B cell (primary cell): ENCODE results near the gene THSD7B. TPM values are rescaled to one million over a fixed set of nuclear protein-coding genes. Genes with fewer than 3 reads are reported as not detected.
"Not testable (repeated sequence)": the region's sequence is repeated elsewhere in the genome, so short reads cannot be mapped to it uniquely, and the experiment has no call there.

Experiments used
- ATAC-seq: fragments of 200-7000 bp; cut with Tn5 transposase; one replicate; pipeline ENCODE4 v1.10.0; 2021; ENCODE audit warnings: low read depth, mild to moderate bottlenecking, moderate number of reproducible peaks, moderate library complexity
- CTCF ChIA-PET: fragments of 350-600 bp; sonication (Branson Sonifier 250); formaldehyde crosslinking; loops from one replicate; lab custom pipeline; 2021; ENCODE audit warnings: antibody characterized with exemption, inconsistent platforms; lab: Charles Lee
- POLR2A ChIA-PET: fragments of 350-600 bp; sonication (Branson Sonifier 250); formaldehyde crosslinking; loops from one replicate; lab custom pipeline; 2021; ENCODE audit warnings: antibody characterized with exemption; lab: Charles Lee
- DNase-seq: peaks from one replicate; pipeline ENCODE4 v3.0.0; 2013
- H2AFZ ChIP-seq: 2 replicates; pipeline ENCODE4 v1.6.1; 2012; ENCODE audit warnings: mild to moderate bottlenecking, low read depth, low read length; ENCODE audit not compliant: insufficient read depth, poor library complexity, severe bottlenecking
- H3K27ac ChIP-seq, 2 donors: 1 replicate in 1 of 2; 2 replicates in 1 of 2; pipeline ENCODE4 v1.5.1; 2012 to 2013; ENCODE audit warnings: low read length in 2 of 2, mild to moderate bottlenecking in 2 of 2, moderate library complexity in 1 of 2
- H3K27me3 ChIP-seq, 4 experiments: fragments of 200-600 bp in 1 of 4; sonication (generic) in 1 of 4; replicated peaks in 1 of 4; 1 replicate in 2 of 4; 2 replicates in 2 of 4; pipeline versions ENCODE4 v1.6.1 to v1.7.0; 2013 to 2016; ENCODE audit warnings: low read length in 3 of 4, mild to moderate bottlenecking in 2 of 4, mixed read lengths in 1 of 4, moderate library complexity in 1 of 4; ENCODE audit not compliant: insufficient read depth in 4 of 4, control insufficient read depth in 3 of 4; ENCODE audit errors: control extremely low read depth in 1 of 4
- H3K36me3 ChIP-seq, 2 experiments: replicated peaks in 1 of 2; 1 replicate in 1 of 2; 2 replicates in 1 of 2; pipeline versions ENCODE4 v1.6.1 to v1.7.1; 2013; ENCODE audit warnings: low read length in 1 of 2; ENCODE audit not compliant: insufficient read depth in 2 of 2, control insufficient read depth in 1 of 2; ENCODE audit errors: control extremely low read depth in 1 of 2, extremely low read depth in 1 of 2
- H3K4me1 ChIP-seq, 2 donors: fragments of 200-600 bp in 1 of 2; sonication (generic) in 1 of 2; 1 replicate in 1 of 2; 2 replicates in 1 of 2; pipeline versions ENCODE4 v1.5.1 to v1.6.1; 2013 to 2017; ENCODE audit warnings: low read length in 2 of 2; ENCODE audit not compliant: control insufficient read depth in 2 of 2, insufficient read depth in 2 of 2
- H3K4me2 ChIP-seq: replicated peaks from 2 replicates; pipeline ENCODE3; 2012; ENCODE audit warnings: mild to moderate bottlenecking, low read depth, low read length; ENCODE audit not compliant: poor library complexity, severe bottlenecking
- H3K4me3 ChIP-seq, 5 experiments: fragments of 200-600 bp in 1 of 5; sonication (generic) in 1 of 5; 1 replicate in 3 of 5; 2 replicates in 2 of 5; pipeline versions ENCODE4 v1.5.1 to v1.7.0; 2011 to 2016; ENCODE audit warnings: low read length in 4 of 5, mild to moderate bottlenecking in 4 of 5, low read depth in 2 of 5, control low read depth in 1 of 5, moderate library complexity in 1 of 5; ENCODE audit not compliant: insufficient read depth in 1 of 5; ENCODE audit errors: control extremely low read depth in 1 of 5, extremely low read depth in 1 of 5
- H3K79me2 ChIP-seq: fragments of 200-600 bp; sonication (generic); one replicate; pipeline ENCODE4 v1.6.0; 2016; ENCODE audit warnings: low read length; ENCODE audit not compliant: control insufficient read depth, insufficient read depth
- H3K9ac ChIP-seq: fragments of 200-600 bp; sonication (generic); 2 replicates; pipeline ENCODE4 v1.6.1; 2017; ENCODE audit warnings: mild to moderate bottlenecking, low read length, moderate library complexity
- H3K9me3 ChIP-seq, 3 donors: one replicate each; pipeline versions ENCODE4 v1.6.1 to v1.7.1; 2013; ENCODE audit warnings: low read length in 2 of 3; ENCODE audit not compliant: control insufficient read depth in 2 of 3, insufficient read depth in 1 of 3; ENCODE audit errors: control extremely low read depth in 1 of 3
- H4K20me1 ChIP-seq: 2 replicates; pipeline ENCODE4 v1.6.0; 2012; ENCODE audit warnings: mild to moderate bottlenecking, low read length; ENCODE audit not compliant: insufficient read depth, control insufficient read depth, poor library complexity, severe bottlenecking
- H3K27ac Mint-ChIP-seq: one replicate; pipeline ENCODE4 v1.8.0; 2021; ENCODE audit warnings: mixed read lengths
- H3K27me3 Mint-ChIP-seq: one replicate; pipeline ENCODE4 v1.8.0; 2021; ENCODE audit warnings: mixed read lengths
- H3K4me1 Mint-ChIP-seq: one replicate; pipeline ENCODE4 v1.8.0; 2021; ENCODE audit warnings: mixed read lengths
- H3K4me3 Mint-ChIP-seq: one replicate; pipeline ENCODE4 v1.8.0; 2021; ENCODE audit warnings: mixed read lengths
- H3K9me3 Mint-ChIP-seq: one replicate; pipeline ENCODE4 v1.8.0; 2022; ENCODE audit warnings: mixed read lengths; ENCODE audit not compliant: insufficient read depth
- CTCF ChIP-seq: fragments of 200-600 bp; IDR thresholded peaks from one replicate; pipeline ENCODE4 v1.8.0; 2022; ENCODE audit warnings: antibody characterized with exemption, mild to moderate bottlenecking
- EZH2 ChIP-seq: IDR thresholded peaks from 2 replicates; pipeline ENCODE4 v1.6.1; 2012; ENCODE audit warnings: borderline replicate concordance, low read depth, mild to moderate bottlenecking, moderate library complexity, low read length; ENCODE audit not compliant: insufficient read depth, poor library complexity, severe bottlenecking
- WGBS: methylation state at CpG from one replicate; pipeline ENCODE4 v1.1.5; 2013; ENCODE audit warnings: missing lambda C conversion rate; ENCODE audit not compliant: insufficient coverage; 5-methylcytosine and 5-hydroxymethylcytosine counted together
- intact Hi-C: fragments of 100-400 bp; cut with micrococcal nuclease; formaldehyde crosslinking; loops from one replicate; pipeline ENCODE4 v1.10.0; 2022
- polyA plus RNA-seq: library from polyadenylated mRNA; depleted of rRNA; stranded (reverse); fragments of >200 nt; gene quantifications from 2 replicates; pipeline ENCODE4 v1.2.3, GENCODE V29; 2012
- total RNA-seq, 2 donors: library from RNA; stranded (reverse); fragments of 120-200 nt in 1 of 2; gene quantifications; 1 replicate in 1 of 2; 2 replicates in 1 of 2; pipeline versions ENCODE4 v1.2.3 to v1.2.4, GENCODE V29; 2013 to 2022

The THSD7B gene
- total and polyA plus RNA-seq, 2 donors (not counting 1 experiment from before 2014, with no cell fraction given) = 0.76 TPM; not detected in 1

DNA sequence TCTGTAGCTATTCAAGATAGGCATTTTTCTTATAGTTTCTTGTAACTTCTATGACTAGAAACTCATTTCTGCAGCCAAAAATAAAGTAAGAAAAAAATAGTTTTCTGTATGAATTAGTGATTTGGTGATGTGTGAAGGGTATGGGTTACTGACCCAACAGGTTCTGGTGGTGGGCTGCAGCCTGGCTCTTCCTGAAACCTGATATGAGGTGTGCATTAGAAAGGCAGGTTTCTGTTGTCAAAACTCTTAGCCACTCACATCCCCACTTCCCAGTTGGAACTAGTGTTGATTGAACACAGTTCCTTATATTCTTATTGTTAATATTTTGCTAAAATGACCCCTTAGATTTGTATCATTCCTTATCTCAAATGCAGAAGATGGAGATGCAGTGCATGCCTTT, 330.8 kb downstream of the THSD7B start:
- H2AFZ ChIP-seq = no peak overlapping the region
- H3K4me1 ChIP-seq = no peaks in the 10 kb centered on the region
- DNase-seq (no peak), ATAC-seq (no peak)
- ChIA-PET POLR2A (no interaction called here), CTCF (interaction anchor here (1.1 kb wide), 1 partner anchor 673 kb away, joined by 3 read pairs; no protein-coding TSS in a partner anchor)
- no peak overlapping the region for H3K27ac ChIP-seq
- peaks cover 0 to 1% (median 0%) of the 10 kb centered on the region in 3 donors for H3K9me3 ChIP-seq
- no peak overlapping the region for H3K27ac Mint-ChIP-seq
- H3K36me3 ChIP-seq = no peaks in the 10 kb centered on the region
- H3K9me3 Mint-ChIP-seq = peaks cover 3% of the 10 kb centered on the region
- H3K4me3 ChIP-seq = no peak overlapping the region
- no peak for TF ChIP-seq CTCF
- no peak for TF ChIP-seq EZH2
- H3K4me2 ChIP-seq = no peak overlapping the region
- H3K9ac ChIP-seq = no peak overlapping the region
- H3K79me2 ChIP-seq = no peaks in the 10 kb centered on the region
- no peaks in the 10 kb centered on the region for H3K27me3 ChIP-seq
- H3K27me3 Mint-ChIP-seq = no peaks in the 10 kb centered on the region
- intact Hi-C loops = no loop called here
- H4K20me1 ChIP-seq = no peaks in the 10 kb centered on the region
- H3K4me1 Mint-ChIP-seq = no peaks in the 10 kb centered on the region
- no peak overlapping the region for H3K4me3 Mint-ChIP-seq

DNA sequence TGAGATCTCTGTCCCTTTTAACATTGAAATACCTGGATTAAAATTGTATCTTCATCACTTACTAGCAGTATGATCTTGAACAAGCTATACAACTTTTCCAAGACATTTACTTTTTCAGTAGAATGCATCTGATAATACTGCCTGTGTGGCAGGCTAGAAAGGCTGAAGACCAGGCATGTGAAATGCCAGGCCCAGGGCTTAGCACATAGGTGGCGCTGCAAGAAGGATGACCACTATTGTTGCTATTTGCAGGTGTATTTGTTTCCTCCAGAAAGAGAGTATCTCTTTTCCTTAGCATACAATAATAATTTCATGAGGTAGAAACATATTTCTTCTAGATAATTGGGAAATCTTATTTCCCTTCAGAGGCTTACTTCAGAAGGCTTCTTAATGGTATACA, 331.3 kb downstream of the THSD7B start:
- Histone ChIP-seq H2AFZ (no peak overlapping the region), H3K9me3 (peaks cover 0 to 1% (median 0%) of the 10 kb centered on the region in 3 donors), H3K4me2 (no peak overlapping the region), H4K20me1 (no peaks in the 10 kb centered on the region), H3K27ac (no peak overlapping the region), H3K4me1 (no peaks in the 10 kb centered on the region), H3K9ac (no peak overlapping the region), H3K4me3 (no peak overlapping the region), H3K79me2 (no peaks in the 10 kb centered on the region), H3K36me3 (no peaks in the 10 kb centered on the region), H3K27me3 (no peaks in the 10 kb centered on the region)
- no peaks in the 10 kb centered on the region for H3K9me3 Mint-ChIP-seq
- TF ChIP-seq EZH2 (no peak), CTCF (no peak)
- ChIA-PET CTCF (interaction anchor here (1.1 kb wide), 1 partner anchor 673 kb away, joined by 3 read pairs; no protein-coding TSS in a partner anchor), POLR2A (no interaction called here)
- WGBS = no CpG with 5 or more reads among the region's 1 CpG
- intact Hi-C loops = no loop called here
- no peak overlapping the region for H3K27ac Mint-ChIP-seq
- DNase-seq (no peak), ATAC-seq (no peak)
- no peaks in the 10 kb centered on the region for H3K27me3 Mint-ChIP-seq
- H3K4me1 Mint-ChIP-seq = no peaks in the 10 kb centered on the region
- H3K4me3 Mint-ChIP-seq = no peak overlapping the region

DNA sequence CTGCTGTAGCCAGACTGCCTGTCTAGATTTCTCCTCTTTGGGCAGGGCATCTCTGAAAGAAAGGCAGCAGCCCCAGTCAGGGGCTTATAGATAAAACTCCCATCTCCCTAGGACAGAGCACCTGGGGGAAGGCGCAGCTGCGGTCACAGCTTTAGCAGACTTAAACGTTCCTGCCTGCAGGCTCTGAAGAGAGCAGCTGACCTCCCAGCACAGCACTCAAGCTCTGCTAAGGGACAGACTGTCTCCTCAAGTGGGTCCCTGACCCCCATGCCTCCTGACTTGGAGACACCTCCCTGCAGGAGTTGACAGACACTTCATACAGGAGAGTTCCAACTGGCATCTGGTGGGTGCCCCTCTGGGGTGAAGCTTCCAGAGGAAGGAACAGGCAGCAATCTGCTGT, 336.5 kb downstream of the THSD7B start:
- H4K20me1 ChIP-seq, intact Hi-C loops, H3K4me3 Mint-ChIP-seq, CTCF ChIA-PET, H3K4me3 ChIP-seq, H3K27me3 Mint-ChIP-seq, POLR2A ChIA-PET, H3K79me2 ChIP-seq, H3K4me2 ChIP-seq, ATAC-seq, H3K36me3 ChIP-seq, H3K27ac ChIP-seq, H3K9ac ChIP-seq, H3K27me3 ChIP-seq, H3K4me1 ChIP-seq, H3K9me3 Mint-ChIP-seq, H2AFZ ChIP-seq, DNase-seq, H3K27ac Mint-ChIP-seq, H3K4me1 Mint-ChIP-seq, H3K9me3 ChIP-seq: not testable (repeated sequence)
- WGBS = 97% methylated on average over 3 of the region's 3 CpGs
